Nephron progenitor cell (in vitro differentiated cells): ENCODE results near the gene DCLK1.

Experiments used
- DNase-seq: peaks from one replicate; pipeline ENCODE4 v3.0.0; 2021
- H3K27ac Mint-ChIP-seq: 2 replicates; pipeline ENCODE4 v1.8.0; 2021; ENCODE audit warnings: mild to moderate bottlenecking, moderate library complexity, mixed read lengths
- H3K27me3 Mint-ChIP-seq: 2 replicates; pipeline ENCODE4 v1.8.0; 2021; ENCODE audit warnings: mild to moderate bottlenecking, low read depth, mixed read lengths; ENCODE audit not compliant: poor library complexity
- H3K36me3 Mint-ChIP-seq: 2 replicates; pipeline ENCODE4 v1.8.0; 2021; ENCODE audit warnings: low read depth, mixed read lengths
- H3K4me1 Mint-ChIP-seq: 2 replicates; pipeline ENCODE4 v1.8.0; 2021; ENCODE audit warnings: mixed read lengths
- H3K4me3 Mint-ChIP-seq: 2 replicates; pipeline ENCODE4 v1.8.0; 2021; ENCODE audit warnings: mild to moderate bottlenecking, moderate library complexity, mixed read lengths
- H3K9me3 Mint-ChIP-seq: 2 replicates; pipeline ENCODE4 v1.8.0; 2021; ENCODE audit warnings: mild to moderate bottlenecking, moderate library complexity, mixed read lengths
- CTCF ChIP-seq: fragments of 200-600 bp; sonication (generic); IDR thresholded peaks from 2 replicates; pipeline ENCODE4 v1.5.0; 2021; ENCODE audit warnings: antibody characterized with exemption

Gene DCLK1

GRCh38 chr13:35993686-35994085, 137.5 kb downstream of the DCLK1 start:
- no peak overlapping the region for H3K4me3 Mint-ChIP-seq
- H3K9me3 Mint-ChIP-seq = no peaks in the 10 kb centered on the region
- no peak for DNase-seq
- no peaks in the 10 kb centered on the region for H3K4me1 Mint-ChIP-seq
- TF ChIP-seq CTCF = no peak
- peaks cover 6% of the 10 kb centered on the region for H3K27me3 Mint-ChIP-seq
- H3K27ac Mint-ChIP-seq = no peak overlapping the region
- H3K36me3 Mint-ChIP-seq = no peaks in the 10 kb centered on the region

- no peak for DNase-seq
- TF ChIP-seq CTCF = no peak
- no peaks in the 10 kb centered on the region for H3K36me3 Mint-ChIP-seq
- H3K4me3 Mint-ChIP-seq = no peak overlapping the region
- peaks cover 10% of the 10 kb centered on the region for H3K27me3 Mint-ChIP-seq
- H3K27ac Mint-ChIP-seq = no peak overlapping the region
- H3K4me1 Mint-ChIP-seq = peaks cover 2% of the 10 kb centered on the region
- no peaks in the 10 kb centered on the region for H3K9me3 Mint-ChIP-seq
These were observed 138.2 kb downstream of the DCLK1 start for GRCh38 chr13:35992964-35993363.

- H3K27me3 Mint-ChIP-seq = peaks cover 7% of the 10 kb centered on the region
These were observed 141.0 kb downstream of the DCLK1 start for GRCh38 chr13:35990196-35990595.

GRCh38 chr13:35988648-35989081, 142.5 kb downstream of the DCLK1 start:
- Mint-ChIP-seq H3K36me3 (no peaks in the 10 kb centered on the region), H3K4me3 (no peak overlapping the region), H3K4me1 (peaks cover 29% of the 10 kb centered on the region), H3K27me3 (peaks cover 7% of the 10 kb centered on the region), H3K27ac (no peak overlapping the region), H3K9me3 (peaks cover 4% of the 10 kb centered on the region)
- TF ChIP-seq CTCF = no peak
- no peak for DNase-seq

More at GRCh38 chr13:35990196-35990595, 141.0 kb downstream of the DCLK1 start:
- Mint-ChIP-seq H3K4me3 (no peak overlapping the region), H3K4me1 (peaks cover 20% of the 10 kb centered on the region), H3K36me3 (no peaks in the 10 kb centered on the region), H3K9me3 (peaks cover 4% of the 10 kb centered on the region), H3K27ac (no peak overlapping the region)
- no peak for DNase-seq
- no peak for TF ChIP-seq CTCF

GRCh38 chr13:35987572-35988513, 143.3 kb downstream of the DCLK1 start:
- Mint-ChIP-seq H3K27ac (no peak overlapping the region), H3K4me1 (peaks cover 29% of the 10 kb centered on the region), H3K27me3 (peaks cover 7% of the 10 kb centered on the region), H3K4me3 (no peak overlapping the region), H3K9me3 (peaks cover 4% of the 10 kb centered on the region), H3K36me3 (no peaks in the 10 kb centered on the region)
- no peak for TF ChIP-seq CTCF
- DNase-seq = no peak
